ENCODE measurements around the gene CPA2. TPM values are rescaled to one million over a fixed set of nuclear protein-coding genes. Genes with fewer than 3 reads are reported as not detected.

Gene CPA2
- total RNA-seq, 6 donors from 2014 or later, result 1.1 to 2.8 TPM; not detected in 4

GRCh38 chr7:130301501-130302020 is 34.9 kb downstream of the CPA2 start:
- H3K27me3 ChIP-seq, result no peaks in the 10 kb centered on the region
- no peak for DNase-seq
- ATAC-seq (ENCODE audit: low FRiP score in 2 of 2), result no peak
- no peak overlapping the region for H3K4me3 ChIP-seq
- TF ChIP-seq, protein P1, sequence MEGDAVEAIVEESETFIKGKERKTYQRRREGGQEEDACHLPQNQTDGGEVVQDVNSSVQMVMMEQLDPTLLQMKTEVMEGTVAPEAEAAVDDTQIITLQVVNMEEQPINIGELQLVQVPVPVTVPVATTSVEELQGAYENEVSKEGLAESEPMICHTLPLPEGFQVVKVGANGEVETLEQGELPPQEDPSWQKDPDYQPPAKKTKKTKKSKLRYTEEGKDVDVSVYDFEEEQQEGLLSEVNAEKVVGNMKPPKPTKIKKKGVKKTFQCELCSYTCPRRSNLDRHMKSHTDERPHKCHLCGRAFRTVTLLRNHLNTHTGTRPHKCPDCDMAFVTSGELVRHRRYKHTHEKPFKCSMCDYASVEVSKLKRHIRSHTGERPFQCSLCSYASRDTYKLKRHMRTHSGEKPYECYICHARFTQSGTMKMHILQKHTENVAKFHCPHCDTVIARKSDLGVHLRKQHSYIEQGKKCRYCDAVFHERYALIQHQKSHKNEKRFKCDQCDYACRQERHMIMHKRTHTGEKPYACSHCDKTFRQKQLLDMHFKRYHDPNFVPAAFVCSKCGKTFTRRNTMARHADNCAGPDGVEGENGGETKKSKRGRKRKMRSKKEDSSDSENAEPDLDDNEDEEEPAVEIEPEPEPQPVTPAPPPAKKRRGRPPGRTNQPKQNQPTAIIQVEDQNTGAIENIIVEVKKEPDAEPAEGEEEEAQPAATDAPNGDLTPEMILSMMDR (IDR thresholded peaks at IDR 0.05), result no peak
- TF ChIP-seq POLR2A (IDR thresholded peaks at IDR 0.05) (no peak), POLR2AphosphoS5 (IDR thresholded peaks at IDR 0.05) (no peak), EP300 (IDR thresholded peaks at IDR 0.05) (no peak)
- WGBS, 2 donors, result 75 to 76% methylated on average over 6 to 8 of the region's 8 CpGs
- no peak overlapping the region for H3K27ac ChIP-seq
- H3K4me1 ChIP-seq, result no peaks in the 10 kb centered on the region
- no peaks in the 10 kb centered on the region for H3K9me3 ChIP-seq
- no peaks in the 10 kb centered on the region for H3K36me3 ChIP-seq

GRCh38 chr7:130302649-130303048 is 36.0 kb downstream of the CPA2 start:
- Histone ChIP-seq H3K27me3 (no peaks in the 10 kb centered on the region), H3K36me3 (no peaks in the 10 kb centered on the region), H3K27ac (no peak overlapping the region), H3K4me3 (no peak overlapping the region), H3K9me3 (no peaks in the 10 kb centered on the region), H3K4me1 (no peaks in the 10 kb centered on the region)
- no peak for TF ChIP-seq POLR2AphosphoS5 (IDR thresholded peaks at IDR 0.05)
- TF ChIP-seq EP300 (IDR thresholded peaks at IDR 0.05), result no peak
- TF ChIP-seq, protein P1 (IDR thresholded peaks at IDR 0.05), result no peak
- no peak for TF ChIP-seq POLR2A (IDR thresholded peaks at IDR 0.05)
- no peak for DNase-seq
- ATAC-seq (ENCODE audit: low FRiP score in 2 of 2), result no peak

GRCh38 chr7:130303127-130303526 is 36.5 kb downstream of the CPA2 start:
- ATAC-seq (ENCODE audit: low FRiP score in 2 of 2), result no peak
- no peak overlapping the region for H3K27ac ChIP-seq
- H3K4me1 ChIP-seq, result no peaks in the 10 kb centered on the region
- no peaks in the 10 kb centered on the region for H3K9me3 ChIP-seq
- no peak for TF ChIP-seq POLR2A (IDR thresholded peaks at IDR 0.05)
- no peak for TF ChIP-seq EP300 (IDR thresholded peaks at IDR 0.05)
- TF ChIP-seq, protein P1 (IDR thresholded peaks at IDR 0.05), result no peak
- no peak for TF ChIP-seq POLR2AphosphoS5 (IDR thresholded peaks at IDR 0.05)
- H3K36me3 ChIP-seq, result no peaks in the 10 kb centered on the region
- no peak overlapping the region for H3K4me3 ChIP-seq
- no peak for DNase-seq
- H3K27me3 ChIP-seq, result no peaks in the 10 kb centered on the region
- 32 to 39% methylated on average over 2 of the region's 2 CpGs for WGBS, 2 donors

GRCh38 chr7:130303551-130303950 is 36.9 kb downstream of the CPA2 start:
- H3K36me3 ChIP-seq, result no peaks in the 10 kb centered on the region
- no peaks in the 10 kb centered on the region for H3K9me3 ChIP-seq
- H3K4me1 ChIP-seq, result no peaks in the 10 kb centered on the region
- TF ChIP-seq, protein P1 (IDR thresholded peaks at IDR 0.05), result no peak
- TF ChIP-seq EP300 (IDR thresholded peaks at IDR 0.05), result no peak
- no peak for TF ChIP-seq POLR2AphosphoS5 (IDR thresholded peaks at IDR 0.05)
- TF ChIP-seq POLR2A (IDR thresholded peaks at IDR 0.05), result no peak
- no peaks in the 10 kb centered on the region for H3K27me3 ChIP-seq
- no peak for ATAC-seq (ENCODE audit: low FRiP score in 2 of 2)
- no peak overlapping the region for H3K27ac ChIP-seq
- WGBS, 2 donors, result 57 to 67% methylated on average over 5 of the region's 5 CpGs
- no peak for DNase-seq
- H3K4me3 ChIP-seq, result no peak overlapping the region

DNA sequence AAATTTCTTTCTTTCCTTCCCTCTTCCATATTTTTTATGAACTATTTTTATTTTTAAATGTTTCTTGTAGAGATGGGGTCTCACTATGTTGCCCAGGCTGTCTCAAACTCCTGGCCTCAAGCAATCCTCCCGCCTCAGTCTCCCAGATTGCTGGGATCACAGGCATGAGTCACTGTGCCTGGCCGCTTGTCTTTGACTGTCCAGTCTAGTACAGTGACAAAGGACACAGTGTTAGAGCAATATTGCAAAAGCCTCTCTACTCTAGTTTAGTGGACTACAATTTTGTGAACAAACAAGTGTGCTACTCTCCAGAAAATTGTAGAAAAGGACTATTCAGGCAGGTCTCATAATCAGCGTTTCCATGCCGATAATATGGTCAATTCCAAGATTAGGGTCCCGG is 37.3 kb downstream of the CPA2 start:
- no peaks in the 10 kb centered on the region for H3K36me3 ChIP-seq
- no peak for DNase-seq
- no peaks in the 10 kb centered on the region for H3K4me1 ChIP-seq
- no peak overlapping the region for H3K27ac ChIP-seq
- no peak for ATAC-seq (ENCODE audit: low FRiP score in 2 of 2)
- 84 to 87% methylated on average over 5 of the region's 5 CpGs for WGBS, 2 donors
- no peaks in the 10 kb centered on the region for H3K9me3 ChIP-seq
- TF ChIP-seq EP300 (IDR thresholded peaks at IDR 0.05) (no peak), POLR2AphosphoS5 (IDR thresholded peaks at IDR 0.05) (no peak), POLR2A (IDR thresholded peaks at IDR 0.05) (no peak)
- TF ChIP-seq, protein P1 (IDR thresholded peaks at IDR 0.05), result no peak
- H3K4me3 ChIP-seq, result no peak overlapping the region
- no peaks in the 10 kb centered on the region for H3K27me3 ChIP-seq

Measured in upper lobe of left lung (tissue), 6 donors.